ENCODE results near the gene DUSP15. TPM values are rescaled to one million over a fixed set of nuclear protein-coding genes. Genes with fewer than 3 reads are reported as not detected.

DUSP15 gene
- total and polyA plus RNA-seq, 2 of the 8 experiments (the other 6 are each of a cell fraction or from before 2014, with no cell fraction given) = 0.91 to 3.2 TPM

DNA sequence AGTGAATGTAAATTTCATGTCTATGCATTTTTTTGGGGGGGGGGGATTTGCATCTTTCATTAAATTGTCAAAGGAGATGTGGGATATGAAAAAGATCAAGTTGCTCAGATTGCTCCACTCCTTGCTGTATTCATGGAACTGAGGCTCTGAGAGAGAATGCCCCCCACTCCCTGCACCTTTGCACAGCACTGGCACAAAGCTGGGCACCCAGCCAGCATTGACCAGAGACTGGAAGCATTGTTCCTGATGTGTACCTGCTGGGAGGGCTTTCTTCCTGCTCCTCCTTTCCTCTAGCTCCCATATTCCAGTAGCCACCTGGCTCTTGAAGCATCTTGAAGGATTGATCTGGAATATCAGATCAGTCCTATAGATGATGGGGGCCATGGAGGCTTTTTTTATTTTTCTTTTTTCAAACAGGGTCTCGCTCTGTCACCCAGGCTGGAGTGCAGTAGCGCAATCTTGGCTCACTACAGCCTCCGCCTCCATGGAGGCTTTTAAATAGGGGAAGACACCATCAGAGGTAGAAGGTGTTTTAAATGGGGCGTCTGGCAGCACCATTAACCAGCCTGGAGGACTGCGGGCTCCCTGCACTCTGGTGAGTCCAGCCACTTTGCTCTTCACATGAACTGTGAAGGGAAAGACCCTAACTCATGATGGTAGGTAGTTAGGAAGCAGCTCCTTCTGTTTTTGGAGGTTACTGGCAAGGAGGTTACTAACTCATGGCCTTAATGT lies 10.9 kb downstream of the DUSP15 start:
- Histone ChIP-seq H4K20me1 (replicated peaks in 1 of 2; ENCODE audit: control insufficient read depth in 1 of 2, insufficient read depth in 2 of 2, low read length in 2 of 2) (no peaks in the 10 kb centered on the region), H2BK12ac (ENCODE audit: low read depth, low read length) (no peak overlapping the region), H3K56ac (replicated peaks; ENCODE audit: insufficient read length, low read depth, low read length) (no peak overlapping the region), H2BK20ac (ENCODE audit: low read length) (no peak overlapping the region), H3K4me3 (ENCODE audit: extremely low read depth in 1 of 4, insufficient read depth in 2 of 4, low read depth in 3 of 4, low read length in 4 of 4) (no peak overlapping the region), H3K36me3 (ENCODE audit: control insufficient read depth in 2 of 4, insufficient read depth in 4 of 4, low read length in 3 of 4) (no peaks in the 10 kb centered on the region), H2BK5ac (ENCODE audit: low read depth, low read length) (no peak overlapping the region), H3K9ac (replicated peaks in 1 of 4; ENCODE audit: extremely low read depth in 1 of 4, low read depth in 3 of 4, low read length in 3 of 4) (no peak overlapping the region), H2BK120ac (replicated peaks; ENCODE audit: low read depth, low read length) (no peak overlapping the region), H4K8ac (ENCODE audit: extremely low read depth, insufficient read depth, low read length) (no peak overlapping the region), H3K27me3 (replicated peaks in 1 of 4; ENCODE audit: control insufficient read depth in 3 of 4, extremely low read depth in 1 of 4, insufficient read depth in 3 of 4, low read length in 3 of 4) (peaks cover 0 to 19% (median 13%) of the 10 kb centered on the region in 4 experiments; a peak in 5 of 7 replicates), H3K23ac (ENCODE audit: insufficient read length) (no peak overlapping the region), H3K27ac (ENCODE audit: low read depth, low read length) (no peak overlapping the region), H2AFZ (ENCODE audit: low read length) (no peak overlapping the region), H3K79me2 (ENCODE audit: control insufficient read depth in 1 of 2, insufficient read depth in 2 of 2, low read length in 2 of 2) (no peaks in the 10 kb centered on the region), H3K9me3 (ENCODE audit: insufficient read depth in 2 of 2, low read depth in 1 of 2, low read length in 1 of 2) (no peaks in the 10 kb centered on the region), H3K23me2 (ENCODE audit: low read depth, low read length) (peaks cover 15% of the 10 kb centered on the region), H2BK15ac (ENCODE audit: low read length) (no peak overlapping the region), H4K5ac (ENCODE audit: insufficient read length, low read depth, low read length) (no peak overlapping the region), H3K14ac (ENCODE audit: insufficient read length) (no peak overlapping the region), H3K4ac (replicated peaks; ENCODE audit: insufficient read length, low read depth, low read length) (no peak overlapping the region), H3K18ac (ENCODE audit: extremely low read depth, low read length) (no peak overlapping the region), H2AK5ac (ENCODE audit: low read depth, low read length) (no peak overlapping the region), H3K4me1 (replicated peaks in 1 of 4; ENCODE audit: control insufficient read depth in 3 of 4, insufficient read depth in 4 of 4, low read length in 3 of 4) (peaks cover 3 to 34% (median 18%) of the 10 kb centered on the region in 4 experiments), H4K91ac (replicated peaks; ENCODE audit: insufficient read length, low read length) (no peak overlapping the region), H3K4me2 (ENCODE audit: insufficient read depth in 1 of 2, low read depth in 2 of 2, low read length in 2 of 2) (peak overlapping the region in 1 of 2 experiments; percentile 68; a peak in 1 of 4 replicates), H3K79me1 (ENCODE audit: low read depth, low read length) (no peaks in the 10 kb centered on the region)
- POLR2A ChIA-PET (ENCODE audit: partially characterized antibody) = interaction anchor here (1.3 to 1.6 kb wide), 3 partner anchors 8 to 173 kb away, joined by 3 to 6 read pairs (median 3); no protein-coding TSS in a partner anchor
- no peak for FAIRE-seq
- WGBS, 2 experiments (ENCODE audit: extremely low coverage in 1 of 2, insufficient coverage in 1 of 2, insufficient read length in 1 of 2, insufficient replicate concordance in 2 of 2, low coverage in 1 of 2, low lambda C conversion rate in 2 of 2, missing lambda C conversion rate in 1 of 2) = 90% methylated on average over 5 of the region's 5 CpGs; no CpG with 5 or more reads in 1 of the 2 experiments
- CTCF ChIA-PET (ENCODE audit: partially characterized antibody) = interaction anchor here (0.6 to 2.7 kb wide), 13 partner anchors 9 to 181 kb away, joined by 3 to 17 read pairs (median 5); partner anchors contain the start of gene PDRG1
- DNase-seq (ENCODE audit: low read depth in 1 of 2, low spot score in 2 of 2) = no peak
- TF ChIP-seq, protein P1, sequence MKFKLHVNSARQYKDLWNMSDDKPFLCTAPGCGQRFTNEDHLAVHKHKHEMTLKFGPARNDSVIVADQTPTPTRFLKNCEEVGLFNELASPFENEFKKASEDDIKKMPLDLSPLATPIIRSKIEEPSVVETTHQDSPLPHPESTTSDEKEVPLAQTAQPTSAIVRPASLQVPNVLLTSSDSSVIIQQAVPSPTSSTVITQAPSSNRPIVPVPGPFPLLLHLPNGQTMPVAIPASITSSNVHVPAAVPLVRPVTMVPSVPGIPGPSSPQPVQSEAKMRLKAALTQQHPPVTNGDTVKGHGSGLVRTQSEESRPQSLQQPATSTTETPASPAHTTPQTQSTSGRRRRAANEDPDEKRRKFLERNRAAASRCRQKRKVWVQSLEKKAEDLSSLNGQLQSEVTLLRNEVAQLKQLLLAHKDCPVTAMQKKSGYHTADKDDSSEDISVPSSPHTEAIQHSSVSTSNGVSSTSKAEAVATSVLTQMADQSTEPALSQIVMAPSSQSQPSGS (IDR thresholded peaks at IDR 0.05; ENCODE audit: low read length) = no peak
- peak; percentile 34 for TF ChIP-seq RNF2 (IDR thresholded peaks at IDR 0.05; ENCODE audit: borderline replicate concordance, low read depth, low read length, missing control alignments, poor library complexity, severe bottlenecking)

Measured in H1 (cell line).